ENCODE measurements around the gene FAU.
A peak's percentile ranks its signal among the peaks of the same experiment; 100 is the strongest.
"Not testable (repeated sequence)": the region's sequence is repeated elsewhere in the genome, so short reads cannot be mapped to it uniquely, and the experiment has no call there.

Gene FAU

GRCh38 chr11:65118891-65119669 lies 2.9 kb downstream of the FAU start:
- DNase-seq: not testable (repeated sequence)

- no peak for DNase-seq
These were observed 3.7 kb downstream of the FAU start for GRCh38 chr11:65118097-65118837.

- peak; percentile 93 for DNase-seq
These were observed 4.5 kb downstream of the FAU start, which contains the start of gene ZNHIT2 for GRCh38 chr11:65117206-65118096. Gene ZNHIT2 (minus strand): TSS chr11:65117701. CDS start chr11:65117653, 48 bp downstream.

DNA sequence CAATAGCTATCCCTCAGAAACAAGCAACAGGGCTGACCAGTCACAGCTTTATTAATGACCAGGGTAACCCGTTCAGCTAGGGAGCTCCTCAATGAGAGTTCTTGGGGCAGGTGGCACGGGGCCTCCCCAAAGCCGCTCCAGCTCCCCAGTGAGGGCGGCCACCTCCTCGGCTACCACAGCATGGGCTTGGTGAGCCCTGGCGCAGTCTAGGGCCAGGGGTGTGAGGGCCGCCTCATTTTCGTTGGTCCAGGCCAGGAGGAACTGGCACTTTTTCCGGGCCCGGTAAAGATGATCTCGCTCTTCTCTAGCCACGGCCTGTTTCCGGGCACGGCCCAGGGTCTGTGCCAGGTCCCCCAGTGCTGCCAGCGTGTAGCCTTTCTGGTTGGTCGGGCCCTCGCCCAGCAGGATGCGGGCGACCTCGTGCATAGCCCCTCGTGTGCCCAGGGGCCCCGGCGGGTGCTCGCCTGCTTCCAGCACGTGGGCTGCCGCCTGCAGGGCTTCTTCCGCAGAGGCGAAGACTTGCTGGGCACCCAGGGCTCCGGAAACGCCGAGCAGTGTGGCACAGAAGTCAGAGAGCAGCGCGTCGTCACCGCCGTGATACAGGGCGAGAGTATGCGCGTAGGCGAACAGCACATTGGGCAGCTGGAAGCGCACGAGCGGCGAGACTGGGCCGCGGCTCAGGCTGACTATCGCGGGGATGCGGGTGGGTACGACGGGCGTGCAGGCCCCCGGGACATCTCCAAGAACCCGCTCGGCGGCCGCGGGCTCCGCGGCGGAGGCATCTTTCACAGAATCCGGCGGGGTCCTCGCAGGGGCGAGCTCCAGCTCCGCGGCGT lies 5.3 kb downstream of the FAU start:
- no peak for DNase-seq

- no peak for DNase-seq
These were observed 6.4 kb downstream of the FAU start for GRCh38 chr11:65115361-65116082.

- DNase-seq: no peak
These were observed 7.3 kb downstream of the FAU start for GRCh38 chr11:65114538-65115171.

DNA sequence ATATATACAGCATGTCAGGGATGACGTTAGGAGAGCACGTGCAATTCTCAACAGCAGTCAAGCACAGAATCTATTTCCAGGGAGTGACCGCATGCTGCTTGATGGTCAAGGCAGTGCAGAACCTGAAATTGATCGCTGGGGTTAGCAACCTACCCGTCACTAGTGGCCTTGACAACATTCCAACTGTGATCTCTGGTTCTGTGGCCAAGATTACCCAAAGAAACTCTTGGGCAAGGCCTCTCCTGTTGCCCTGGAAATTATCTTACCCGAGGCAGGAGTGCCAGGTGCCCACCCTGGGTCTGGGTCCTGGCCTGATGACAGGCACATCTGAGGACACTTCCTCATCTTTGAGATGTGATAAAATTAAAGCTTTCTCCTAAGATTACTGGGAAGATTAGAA lies 8.1 kb downstream of the FAU start:
- DNase-seq: no peak

DNA sequence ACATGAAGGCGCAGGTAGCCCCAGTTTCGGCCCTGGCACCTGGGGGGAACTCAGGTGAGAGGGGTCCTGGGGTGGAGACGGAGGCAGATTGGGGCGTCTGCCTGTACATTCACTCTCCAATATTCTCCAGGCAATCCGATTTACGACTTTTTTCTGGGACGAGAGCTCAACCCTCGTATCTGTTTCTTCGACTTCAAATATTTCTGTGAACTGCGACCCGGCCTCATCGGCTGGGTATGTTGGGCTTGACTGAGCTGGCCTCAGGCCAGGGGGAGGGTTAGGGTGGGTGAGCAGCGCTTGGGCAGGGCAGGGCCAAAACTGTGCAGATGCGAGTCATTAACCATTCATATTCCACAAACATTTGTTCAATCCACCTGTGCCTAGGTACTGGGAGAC lies 8.6 kb downstream of the FAU start:
- DNase-seq: no peak

DNA sequence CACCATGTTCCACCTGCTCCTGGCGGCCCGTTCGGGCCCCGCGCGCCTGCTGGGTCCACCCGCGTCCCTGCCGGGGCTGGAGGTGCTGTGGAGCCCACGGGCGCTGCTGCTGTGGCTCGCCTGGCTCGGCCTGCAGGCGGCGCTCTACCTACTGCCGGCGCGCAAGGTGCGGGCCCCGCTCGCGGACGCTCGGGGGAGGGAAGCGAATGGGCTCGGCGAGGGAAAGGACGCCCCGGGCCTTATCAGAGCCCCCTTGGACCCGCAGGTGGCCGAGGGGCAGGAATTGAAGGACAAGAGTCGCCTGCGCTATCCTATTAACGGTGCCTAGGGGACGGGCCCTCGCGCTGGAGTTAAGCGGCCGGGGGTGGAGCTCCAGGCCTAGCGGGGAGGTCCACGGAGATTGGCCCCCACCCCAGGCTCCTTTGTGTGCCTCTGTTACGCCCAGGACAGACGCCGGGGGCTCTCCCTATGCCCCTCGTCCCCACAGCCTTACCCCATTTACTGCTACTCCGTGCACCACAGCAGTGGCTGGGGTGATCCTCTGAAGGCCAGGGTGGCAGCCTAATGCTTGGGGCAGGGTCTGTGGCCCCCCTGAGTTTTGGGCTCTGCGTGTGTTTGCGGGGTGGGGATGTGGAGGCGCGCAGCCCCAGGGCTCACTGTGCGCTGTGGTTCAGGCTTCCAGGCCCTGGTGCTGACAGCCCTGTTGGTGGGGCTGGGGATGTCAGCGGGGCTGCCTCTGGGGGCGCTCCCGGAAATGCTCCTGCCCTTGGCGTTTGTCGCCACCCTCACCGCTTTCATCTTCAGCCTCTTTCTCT lies 9.2 kb downstream of the FAU start:
- no peak for DNase-seq

GRCh38 chr11:65111744-65112545 lies 10.0 kb downstream of the FAU start, which contains the start of gene TM7SF2:
Gene TM7SF2 (plus strand): TSS chr11:65111872. CDS start chr11:65112016, 144 bp downstream.
- DNase-seq: peak; percentile 89

GRCh38 chr11:65111159-65111743 lies 10.7 kb downstream of the FAU start:
- DNase-seq: no peak

GRCh38 chr11:65110354-65110861 lies 11.5 kb downstream of the FAU start:
- peak; percentile 39 for DNase-seq

GRCh38 chr11:65109231-65110198 lies 12.4 kb downstream of the FAU start:
- DNase-seq: no peak

DNA sequence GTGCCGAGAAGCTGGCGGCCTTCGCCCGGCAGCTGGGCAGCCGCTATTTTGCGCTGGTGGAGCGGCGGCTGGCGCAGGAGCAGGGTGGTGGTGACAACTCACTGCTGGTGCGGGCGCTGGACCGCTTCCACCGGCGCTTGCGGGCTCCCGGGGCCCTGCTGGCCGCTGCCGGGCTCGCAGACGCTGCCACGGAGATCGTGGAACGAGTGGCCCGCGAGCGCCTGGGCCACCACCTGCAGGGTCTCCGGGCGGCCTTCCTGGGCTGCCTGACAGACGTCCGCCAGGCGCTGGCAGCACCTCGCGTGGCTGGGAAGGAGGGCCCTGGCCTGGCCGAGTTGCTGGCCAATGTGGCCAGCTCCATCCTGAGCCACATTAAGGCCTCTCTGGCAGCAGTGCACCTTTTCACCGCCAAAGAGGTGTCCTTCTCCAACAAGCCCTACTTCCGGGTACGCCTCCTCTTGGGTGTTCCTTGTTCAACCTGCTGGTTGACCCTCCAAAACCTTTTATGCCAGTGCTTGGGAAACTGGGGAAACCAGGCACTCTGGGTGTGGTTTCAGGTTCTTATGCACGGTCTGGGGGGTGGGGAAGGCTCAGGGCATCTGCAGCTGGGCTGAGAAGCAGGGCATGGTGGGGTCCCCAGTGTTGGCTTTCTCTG lies 13.3 kb downstream of the FAU start:
- no peak for DNase-seq

DNA sequence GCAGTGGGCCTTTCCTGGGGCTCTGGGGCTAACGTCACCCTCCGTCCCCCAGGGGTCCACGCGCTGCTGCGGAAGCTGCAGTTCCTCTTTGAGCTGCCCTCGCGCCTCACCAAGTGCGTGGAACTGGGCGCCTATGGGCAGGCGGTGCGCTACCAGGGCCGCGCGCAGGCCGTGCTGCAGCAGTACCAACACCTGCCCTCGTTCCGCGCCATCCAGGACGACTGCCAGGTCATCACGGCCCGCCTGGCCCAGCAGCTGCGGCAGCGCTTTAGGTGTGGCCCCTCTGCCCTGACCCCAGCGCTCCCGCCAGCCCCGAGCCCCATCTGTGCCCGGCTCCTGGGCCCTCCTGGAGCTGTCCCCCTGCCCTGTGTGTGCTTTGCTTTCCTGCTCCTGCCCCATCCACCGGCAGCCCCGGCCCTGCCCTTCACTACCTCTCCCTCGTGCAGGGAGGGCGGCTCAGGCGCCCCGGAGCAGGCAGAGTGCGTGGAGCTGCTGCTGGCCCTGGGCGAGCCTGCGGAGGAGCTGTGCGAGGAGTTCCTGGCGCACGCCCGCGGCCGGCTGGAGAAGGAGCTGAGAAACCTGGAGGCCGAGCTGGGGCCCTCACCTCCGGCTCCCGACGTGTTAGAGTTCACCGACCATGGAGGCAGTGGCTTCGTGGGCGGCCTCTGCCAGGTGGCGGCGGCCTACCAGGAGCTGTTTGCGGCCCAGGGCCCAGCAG lies 14.0 kb downstream of the FAU start:
- no peak for DNase-seq

DNA sequence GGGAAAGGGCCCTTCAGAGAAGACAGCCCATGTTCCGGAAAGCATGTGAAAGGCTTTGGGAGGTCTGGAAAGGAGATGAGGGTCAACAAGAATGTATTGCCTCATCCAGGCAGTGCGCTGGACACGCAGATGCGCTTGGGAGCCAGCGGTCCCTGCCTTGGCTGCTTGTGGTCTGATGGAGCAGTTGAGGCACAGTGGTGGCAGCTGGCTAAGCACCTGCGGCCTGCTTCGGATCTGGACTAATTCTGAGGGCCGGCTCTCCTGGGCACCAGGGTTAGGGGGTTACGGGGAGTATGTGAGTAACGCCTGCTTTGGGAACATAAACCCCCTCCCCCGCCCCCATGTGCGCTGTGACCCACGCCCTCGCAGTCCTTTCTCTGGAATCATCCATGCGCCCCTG lies 14.9 kb downstream of the FAU start:
- DNase-seq: no peak

Data from SHP77 treated with DMSO at 0.1 percent for 48 hours (cell line).